ELF-1 (cell line): ENCODE data around the gene CYP11A1.
A peak's percentile ranks its signal among the peaks of the same experiment; 100 is the strongest.

Experiments
- DNase-seq: peaks from one replicate; pipeline ENCODE4 v3.0.0-alpha.2; 2016; ENCODE audit warnings: low read depth, low spot score

CYP11A1 gene

GRCh38 chr15:74367296-74367854 is at the start of gene CYP11A1:
TSS of gene CYP11A1 (minus strand) at chr15:74367646. CDS start at chr15:74367585, 61 bp downstream.
- DNase-seq, result no peak

GRCh38 chr15:74417225-74417624 is 49.8 kb upstream of the CYP11A1 start:
- DNase-seq, result no peak

- no peak for DNase-seq
Measured at GRCh38 chr15:74415966-74416916, 48.8 kb upstream of the CYP11A1 start.

- no peak for DNase-seq
Measured at GRCh38 chr15:74414603-74415338, 47.3 kb upstream of the CYP11A1 start.

GRCh38 chr15:74414081-74414580 is 46.7 kb upstream of the CYP11A1 start:
- DNase-seq, result no peak

- no peak for DNase-seq
Measured at GRCh38 chr15:74413350-74414080, 46.1 kb upstream of the CYP11A1 start.

- DNase-seq, result no peak
Measured at GRCh38 chr15:74412159-74412558, 44.7 kb upstream of the CYP11A1 start.

- no peak for DNase-seq
Measured at GRCh38 chr15:74411686-74412085, 44.2 kb upstream of the CYP11A1 start.

- DNase-seq, result no peak
Measured at GRCh38 chr15:74410502-74410901, 43.1 kb upstream of the CYP11A1 start.

- DNase-seq, result no peak
Measured at GRCh38 chr15:74409225-74409624, 41.8 kb upstream of the CYP11A1 start.

- DNase-seq, result no peak
Measured at GRCh38 chr15:74408815-74409214, 41.4 kb upstream of the CYP11A1 start.

- no peak for DNase-seq
Measured at GRCh38 chr15:74408385-74408784, 40.9 kb upstream of the CYP11A1 start.

GRCh38 chr15:74406992-74407705 is 39.7 kb upstream of the CYP11A1 start:
- DNase-seq, result peak; percentile 82

- DNase-seq, result no peak
Measured at GRCh38 chr15:74406517-74406916, 39.1 kb upstream of the CYP11A1 start.

- DNase-seq, result no peak
Measured at GRCh38 chr15:74405823-74406222, 38.4 kb upstream of the CYP11A1 start.

- DNase-seq, result no peak
Measured at GRCh38 chr15:74403991-74404563, 36.6 kb upstream of the CYP11A1 start.

GRCh38 chr15:74403588-74403919 is 36.1 kb upstream of the CYP11A1 start:
- DNase-seq, result no peak

- DNase-seq, result no peak
Measured at GRCh38 chr15:74402873-74403587, 35.6 kb upstream of the CYP11A1 start.

GRCh38 chr15:74402337-74402841 is 34.9 kb upstream of the CYP11A1 start:
- DNase-seq, result no peak
